NCI-H2081 treated with DMSO at 0.1 percent for 48 hours (cell line): ENCODE data around the gene THUMPD1.
"Not testable (repeated sequence)": the region's sequence is repeated elsewhere in the genome, so short reads cannot be mapped to it uniquely, and the experiment has no call there.

Source experiments
- DNase-seq: peaks from one replicate; lab custom pipeline; 2025; lab: John Stamatoyannopoulos, UW

THUMPD1 gene

GRCh38 chr16:20694096-20694495 lies 47.5 kb downstream of the THUMPD1 start:
- not testable (repeated sequence) for DNase-seq

DNA sequence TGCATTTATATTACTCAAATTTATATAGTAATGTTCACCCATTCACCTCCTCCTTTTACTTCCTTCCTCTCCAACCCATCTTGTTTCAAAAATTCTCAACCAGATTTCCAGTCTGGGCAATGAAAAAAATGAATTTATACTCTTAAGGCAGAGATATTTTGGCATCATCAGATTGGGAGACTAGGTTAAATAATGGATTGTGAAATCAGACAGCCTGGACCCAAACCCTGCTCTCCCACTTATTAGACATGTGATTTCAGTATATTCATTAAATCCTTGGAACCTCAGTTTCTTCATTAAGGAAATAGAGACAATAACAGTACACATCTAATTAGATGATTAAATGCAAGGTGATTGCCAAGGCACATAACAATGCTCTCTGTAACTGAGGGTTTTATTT lies 52.0 kb downstream of the THUMPD1 start:
- no peak for DNase-seq

- DNase-seq = no peak
Measured at GRCh38 chr16:20683812-20684211, 57.8 kb downstream of the THUMPD1 start.
